Measurements from ENCODE around the gene PSMB8.
A peak's percentile ranks its signal among the peaks of the same experiment; 100 is the strongest.

The PSMB8 gene

GRCh38 chr6:32867022-32867477 is 23.2 kb upstream of the PSMB8 start:
- H3K27ac Mint-ChIP-seq = peak overlapping the region; percentile 35 to 91
- H3K4me3 Mint-ChIP-seq = peak overlapping the region; percentile 49 to 72
- H3K9me3 Mint-ChIP-seq = no peaks in the 10 kb centered on the region
- no peak for DNase-seq
- H3K4me1 Mint-ChIP-seq = peaks cover 50% of the 10 kb centered on the region
- no peaks in the 10 kb centered on the region for H3K27me3 Mint-ChIP-seq
- ATAC-seq = peak; percentile 62

- Mint-ChIP-seq H3K27me3 (no peaks in the 10 kb centered on the region), H3K9me3 (no peaks in the 10 kb centered on the region), H3K4me1 (peaks cover 54% of the 10 kb centered on the region), H3K4me3 (no peak overlapping the region), H3K27ac (peak overlapping the region in 1 of 2 donors; percentile 80)
- DNase-seq (no peak), ATAC-seq (peak; percentile 41)
Measured at GRCh38 chr6:32865724-32866443, 22.0 kb upstream of the PSMB8 start.

- Mint-ChIP-seq H3K9me3 (no peaks in the 10 kb centered on the region), H3K27me3 (no peaks in the 10 kb centered on the region), H3K4me1 (peaks cover 65% of the 10 kb centered on the region), H3K4me3 (no peak overlapping the region), H3K27ac (no peak overlapping the region)
- DNase-seq = no peak
- ATAC-seq = no peak
Measured at GRCh38 chr6:32862725-32863124, 18.9 kb upstream of the PSMB8 start.

GRCh38 chr6:32860674-32861073 is 16.8 kb upstream of the PSMB8 start:
- ATAC-seq (no peak), DNase-seq (no peak)
- H3K9me3 Mint-ChIP-seq = no peaks in the 10 kb centered on the region
- H3K27ac Mint-ChIP-seq = peak overlapping the region in 1 of 2 donors; percentile 49
- H3K27me3 Mint-ChIP-seq = no peaks in the 10 kb centered on the region
- peaks cover 65% of the 10 kb centered on the region for H3K4me1 Mint-ChIP-seq
- no peak overlapping the region for H3K4me3 Mint-ChIP-seq

- peaks cover 64% of the 10 kb centered on the region for H3K4me1 Mint-ChIP-seq
- H3K27me3 Mint-ChIP-seq = no peaks in the 10 kb centered on the region
- H3K27ac Mint-ChIP-seq = peak overlapping the region; percentile 50 to 84
- no peaks in the 10 kb centered on the region for H3K9me3 Mint-ChIP-seq
- DNase-seq (no peak), ATAC-seq (no peak)
- H3K4me3 Mint-ChIP-seq = peak overlapping the region; percentile 50 to 55
Measured at GRCh38 chr6:32858194-32858593, 14.3 kb upstream of the PSMB8 start.

- peaks cover 64% of the 10 kb centered on the region for H3K4me1 Mint-ChIP-seq
- DNase-seq (no peak), ATAC-seq (no peak)
- H3K4me3 Mint-ChIP-seq = peak overlapping the region; percentile 40 to 52
- H3K9me3 Mint-ChIP-seq = no peaks in the 10 kb centered on the region
- no peaks in the 10 kb centered on the region for H3K27me3 Mint-ChIP-seq
- peak overlapping the region; percentile 35 to 55 for H3K27ac Mint-ChIP-seq
Measured at GRCh38 chr6:32857156-32857891, 13.5 kb upstream of the PSMB8 start.

- Mint-ChIP-seq H3K4me1 (peaks cover 70% of the 10 kb centered on the region), H3K9me3 (no peaks in the 10 kb centered on the region), H3K27me3 (no peaks in the 10 kb centered on the region), H3K27ac (peak overlapping the region; percentile 72 to 94), H3K4me3 (peak overlapping the region; percentile 99)
- ATAC-seq (no peak), DNase-seq (no peak)
Measured at GRCh38 chr6:32855467-32856174, 11.8 kb upstream of the PSMB8 start.

- H3K27me3 Mint-ChIP-seq = no peaks in the 10 kb centered on the region
- peak; percentile 33 for ATAC-seq
- H3K27ac Mint-ChIP-seq = peak overlapping the region; percentile 98 to 100
- no peaks in the 10 kb centered on the region for H3K9me3 Mint-ChIP-seq
- peak in 1 of 2 donors; percentile 56 for DNase-seq
- H3K4me3 Mint-ChIP-seq = peak overlapping the region; percentile 99
- H3K4me1 Mint-ChIP-seq = peaks cover 70% of the 10 kb centered on the region
Measured at GRCh38 chr6:32854376-32855178, 10.7 kb upstream of the PSMB8 start.

- no peaks in the 10 kb centered on the region for H3K27me3 Mint-ChIP-seq
- peak within 1 kb of the TSS; percentile 98 to 100 for H3K27ac Mint-ChIP-seq
- peak; percentile 93 to 95 for DNase-seq
- ATAC-seq = peak; percentile 86
- no peaks in the 10 kb centered on the region for H3K9me3 Mint-ChIP-seq
- peaks cover 70% of the 10 kb centered on the region for H3K4me1 Mint-ChIP-seq
- H3K4me3 Mint-ChIP-seq = peak within 1 kb of the TSS; percentile 99
Measured at GRCh38 chr6:32853541-32854375, 9.9 kb upstream of the PSMB8 start, which contains the start of the genes PSMB9 and TAP1. TSS of gene PSMB9 (plus strand) at chr6:32854192. CDS start at chr6:32854230, 38 bp downstream. TSS of gene TAP1 (minus strand) at chr6:32853704. CDS start at chr6:32853636, 68 bp downstream.

- Mint-ChIP-seq H3K9me3 (no peaks in the 10 kb centered on the region), H3K27me3 (no peaks in the 10 kb centered on the region), H3K4me1 (peaks cover 70% of the 10 kb centered on the region), H3K4me3 (peak overlapping the region; percentile 99), H3K27ac (peak overlapping the region; percentile 97 to 100)
- ATAC-seq (peak; percentile 83), DNase-seq (peak; percentile 75 to 90)
Measured at GRCh38 chr6:32852844-32853540, 9.1 kb upstream of the PSMB8 start.

GRCh38 chr6:32852018-32852843 is 8.4 kb upstream of the PSMB8 start:
- Mint-ChIP-seq H3K4me1 (peaks cover 70% of the 10 kb centered on the region), H3K27me3 (no peaks in the 10 kb centered on the region), H3K4me3 (peak overlapping the region; percentile 99), H3K27ac (peak overlapping the region; percentile 97 to 100), H3K9me3 (no peaks in the 10 kb centered on the region)
- no peak for ATAC-seq
- no peak for DNase-seq

GRCh38 chr6:32851025-32851424 is 7.2 kb upstream of the PSMB8 start:
- Mint-ChIP-seq H3K27ac (peak overlapping the region; percentile 49 to 87), H3K4me3 (peak overlapping the region; percentile 99), H3K27me3 (no peaks in the 10 kb centered on the region), H3K9me3 (no peaks in the 10 kb centered on the region), H3K4me1 (peaks cover 70% of the 10 kb centered on the region)
- no peak for DNase-seq
- ATAC-seq = no peak

- Mint-ChIP-seq H3K4me1 (peaks cover 68% of the 10 kb centered on the region), H3K9me3 (no peaks in the 10 kb centered on the region), H3K27ac (peak overlapping the region; percentile 72 to 84), H3K4me3 (peak overlapping the region; percentile 63 to 93), H3K27me3 (no peaks in the 10 kb centered on the region)
- no peak for DNase-seq
- no peak for ATAC-seq
Measured at GRCh38 chr6:32849126-32849525, 5.3 kb upstream of the PSMB8 start.
